OCI-LY1 (cell line): ENCODE data around the gene MALT1.

Source experiments
- H2AFZ ChIP-seq: fragments of 200-600 bp; sonication (generic), shearing (Covaris generic); 2 replicates; pipeline ENCODE4 v1.6.0; 2014; ENCODE audit warnings: antibody characterized with exemption, mild to moderate bottlenecking, low read length
- H3F3A ChIP-seq: fragments of 200-600 bp; sonication (generic), shearing (Covaris generic); 2 replicates; pipeline ENCODE4 v1.6.0; 2014; ENCODE audit warnings: mild to moderate bottlenecking, antibody characterized with exemption, low read length, moderate library complexity; ENCODE audit not compliant: insufficient read depth
- H3K27ac ChIP-seq: fragments of 200-600 bp; sonication (generic); 2 replicates; pipeline ENCODE4 v1.5.1; 2014; ENCODE audit warnings: low read length, mixed run types, mild to moderate bottlenecking, low read depth; ENCODE audit not compliant: poor library complexity, severe bottlenecking
- H3K27me3 ChIP-seq: fragments of 200-600 bp; sonication (generic); 2 replicates; pipeline ENCODE4 v1.6.0; 2014; ENCODE audit warnings: antibody characterized with exemption, mild to moderate bottlenecking, low read length, moderate library complexity; ENCODE audit not compliant: insufficient read depth
- H3K36me3 ChIP-seq: fragments of 200-600 bp; sonication (generic); 2 replicates; pipeline ENCODE4 v1.6.1; 2014; ENCODE audit warnings: mild to moderate bottlenecking, antibody characterized with exemption, low read length, moderate library complexity, mixed read lengths; ENCODE audit not compliant: insufficient read depth
- H3K4me1 ChIP-seq: fragments of 200-600 bp; sonication (generic); 2 replicates; pipeline ENCODE4 v1.5.1; 2014; ENCODE audit warnings: mild to moderate bottlenecking, low read length, moderate library complexity; ENCODE audit not compliant: insufficient read depth, severe bottlenecking
- H3K4me2 ChIP-seq: fragments of 200-600 bp; sonication (generic), shearing (Covaris generic); 2 replicates; pipeline ENCODE4 v1.6.1; 2014; ENCODE audit warnings: low read length
- H3K4me3 ChIP-seq: fragments of 200-600 bp; sonication (generic); 2 replicates; pipeline ENCODE4 v1.5.1; 2014; ENCODE audit warnings: low read length, low read depth, mild to moderate bottlenecking, mixed read lengths; ENCODE audit not compliant: poor library complexity, severe bottlenecking
- H3K79me2 ChIP-seq: fragments of 200-600 bp; shearing (Covaris generic); 2 replicates; pipeline ENCODE4 v1.6.1; 2016; ENCODE audit warnings: mixed run types, low read length, mixed read lengths; ENCODE audit not compliant: insufficient read depth
- H3K9ac ChIP-seq: fragments of 200-600 bp; sonication (generic), shearing (Covaris generic); 2 replicates; pipeline ENCODE4 v1.6.1; 2014; ENCODE audit warnings: mild to moderate bottlenecking, low read length, mixed read lengths
- H3K9me2 ChIP-seq: fragments of 200-600 bp; sonication (generic), shearing (Covaris generic); 2 replicates; pipeline ENCODE4 v1.6.1; 2014; ENCODE audit warnings: low read depth, mild to moderate bottlenecking, low read length, mixed read lengths
- H3K9me3 ChIP-seq: fragments of 200-600 bp; shearing (Covaris generic); 2 replicates; pipeline ENCODE4 v1.6.1; 2014; ENCODE audit warnings: low read length, mixed read lengths
- H4K20me1 ChIP-seq: fragments of 200-600 bp; sonication (generic), shearing (Covaris generic); 2 replicates; pipeline ENCODE4 v1.6.0; 2016; ENCODE audit warnings: mild to moderate bottlenecking, low read length; ENCODE audit not compliant: insufficient read depth
- EZH2 ChIP-seq: fragments of 200-600 bp; sonication (generic), shearing (Covaris generic); IDR thresholded peaks from 2 replicates; pipeline ENCODE4 v1.8.0; 2017; ENCODE audit warnings: borderline replicate concordance, mixed run types, mild to moderate bottlenecking, antibody characterized with exemption, low read length, moderate library complexity, mixed read lengths
- TF ChIP-seq, protein P1 (sequence below): fragments of 200-600 bp; sonication (generic), shearing (Covaris generic); IDR thresholded peaks from 2 replicates; pipeline ENCODE4 v1.5.1; 2017; ENCODE audit warnings: mild to moderate bottlenecking, antibody characterized with exemption, low read length, moderate library complexity, mixed read lengths

Gene MALT1

DNA sequence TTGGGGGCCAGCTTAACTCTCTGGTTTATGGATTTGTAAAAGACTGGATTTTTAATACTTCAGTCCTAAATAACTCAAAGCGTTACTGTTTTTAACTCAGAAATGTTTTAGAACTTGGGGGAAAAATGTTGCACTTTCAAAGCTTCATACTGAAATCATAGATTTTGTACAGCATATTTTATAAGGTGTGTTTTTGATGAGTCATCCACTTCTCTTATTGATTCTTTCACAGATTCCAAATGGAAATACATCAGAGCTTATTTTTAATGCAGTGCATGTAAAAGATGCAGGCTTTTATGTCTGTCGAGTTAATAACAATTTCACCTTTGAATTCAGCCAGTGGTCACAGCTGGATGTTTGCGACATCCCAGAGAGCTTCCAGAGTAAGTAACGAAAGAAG lies 28.9 kb downstream of the MALT1 start:
- Histone ChIP-seq H4K20me1 (no peaks in the 10 kb centered on the region), H3K4me3 (no peak overlapping the region), H3F3A (no peaks in the 10 kb centered on the region), H3K27ac (no peak overlapping the region), H3K9me2 (no peaks in the 10 kb centered on the region), H3K4me1 (no peaks in the 10 kb centered on the region), H3K9ac (no peak overlapping the region), H2AFZ (no peak overlapping the region), H3K36me3 (peaks cover 25% of the 10 kb centered on the region; the same call in 1 of the 2 replicates), H3K9me3 (no peaks in the 10 kb centered on the region), H3K27me3 (no peaks in the 10 kb centered on the region), H3K4me2 (no peak overlapping the region), H3K79me2 (no peaks in the 10 kb centered on the region)
- TF ChIP-seq, protein P1, sequence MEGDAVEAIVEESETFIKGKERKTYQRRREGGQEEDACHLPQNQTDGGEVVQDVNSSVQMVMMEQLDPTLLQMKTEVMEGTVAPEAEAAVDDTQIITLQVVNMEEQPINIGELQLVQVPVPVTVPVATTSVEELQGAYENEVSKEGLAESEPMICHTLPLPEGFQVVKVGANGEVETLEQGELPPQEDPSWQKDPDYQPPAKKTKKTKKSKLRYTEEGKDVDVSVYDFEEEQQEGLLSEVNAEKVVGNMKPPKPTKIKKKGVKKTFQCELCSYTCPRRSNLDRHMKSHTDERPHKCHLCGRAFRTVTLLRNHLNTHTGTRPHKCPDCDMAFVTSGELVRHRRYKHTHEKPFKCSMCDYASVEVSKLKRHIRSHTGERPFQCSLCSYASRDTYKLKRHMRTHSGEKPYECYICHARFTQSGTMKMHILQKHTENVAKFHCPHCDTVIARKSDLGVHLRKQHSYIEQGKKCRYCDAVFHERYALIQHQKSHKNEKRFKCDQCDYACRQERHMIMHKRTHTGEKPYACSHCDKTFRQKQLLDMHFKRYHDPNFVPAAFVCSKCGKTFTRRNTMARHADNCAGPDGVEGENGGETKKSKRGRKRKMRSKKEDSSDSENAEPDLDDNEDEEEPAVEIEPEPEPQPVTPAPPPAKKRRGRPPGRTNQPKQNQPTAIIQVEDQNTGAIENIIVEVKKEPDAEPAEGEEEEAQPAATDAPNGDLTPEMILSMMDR = no peak
- TF ChIP-seq EZH2 = no peak

- Histone ChIP-seq H3K4me1 (peaks cover 36% of the 10 kb centered on the region), H3K4me3 (no peak overlapping the region), H3K27me3 (no peaks in the 10 kb centered on the region), H3K9me2 (no peaks in the 10 kb centered on the region), H4K20me1 (no peaks in the 10 kb centered on the region), H3K9ac (no peak overlapping the region), H3K36me3 (no peaks in the 10 kb centered on the region), H3K27ac (no peak overlapping the region), H3K9me3 (no peaks in the 10 kb centered on the region), H3K4me2 (no peak overlapping the region), H3K79me2 (no peaks in the 10 kb centered on the region), H3F3A (no peaks in the 10 kb centered on the region), H2AFZ (no peak overlapping the region)
- TF ChIP-seq EZH2 = no peak
- TF ChIP-seq, protein P1 = no peak
These were observed 41.7 kb downstream of the MALT1 start for GRCh38 chr18:58712930-58713329.

DNA sequence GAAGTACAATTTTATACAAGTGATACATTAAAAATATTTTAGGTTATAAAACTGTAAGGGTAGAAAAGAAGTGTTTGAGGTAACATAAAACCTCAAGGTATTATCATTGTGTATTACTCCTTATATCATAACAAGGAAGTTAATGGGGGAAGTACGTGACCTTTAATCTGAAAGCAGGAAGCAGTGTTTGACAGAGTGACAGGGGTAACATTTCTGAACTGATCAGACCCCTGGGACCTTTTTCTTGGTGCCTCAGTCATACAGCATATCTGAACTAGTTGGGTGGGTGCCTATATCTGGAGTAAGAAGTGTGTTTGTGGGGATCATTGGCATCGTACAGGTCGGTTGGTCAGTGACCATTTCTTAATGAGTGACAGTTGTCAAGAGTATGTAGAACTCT lies 43.0 kb downstream of the MALT1 start:
- Histone ChIP-seq H3K4me2 (peak overlapping the region; percentile 44), H3K79me2 (no peaks in the 10 kb centered on the region), H3K27ac (peak overlapping the region; percentile 62), H3K9me2 (no peaks in the 10 kb centered on the region), H3K27me3 (no peaks in the 10 kb centered on the region), H3K9me3 (no peaks in the 10 kb centered on the region), H3K36me3 (no peaks in the 10 kb centered on the region), H4K20me1 (no peaks in the 10 kb centered on the region), H3F3A (no peaks in the 10 kb centered on the region), H3K9ac (peak overlapping the region; percentile 2; the same call in 1 of the 2 replicates), H3K4me1 (peaks cover 36% of the 10 kb centered on the region), H3K4me3 (peak overlapping the region; percentile 11), H2AFZ (peak overlapping the region; percentile 31; the same call in 1 of the 2 replicates)
- TF ChIP-seq, protein P1 = no peak
- no peak for TF ChIP-seq EZH2
